Transverse colon (tissue), 4 donors: ENCODE measurements around the gene TMEM86A. TPM values are rescaled to one million over a fixed set of nuclear protein-coding genes. Genes with fewer than 3 reads are reported as not detected.

Experiments
- DNase-seq: peaks from one replicate; pipeline ENCODE4 v3.0.0-alpha.2; 2019
- H3K27ac ChIP-seq, 4 donors: fragments of 200-600 bp; sonication (generic); 2 replicates each; pipeline ENCODE4 v1.5.1; 2016 to 2018; ENCODE audit warnings: inconsistent platforms in 4 of 4
- H3K27me3 ChIP-seq: fragments of 200-600 bp; sonication (generic); 2 replicates; pipeline ENCODE4 v1.5.1; 2017; ENCODE audit warnings: inconsistent platforms
- H3K36me3 ChIP-seq, 4 donors: fragments of 200-600 bp; sonication (generic); 2 replicates each; pipeline ENCODE4 v1.5.1; 2017 to 2019; ENCODE audit warnings: inconsistent platforms in 4 of 4
- H3K4me1 ChIP-seq, 4 donors: fragments of 200-600 bp; sonication (generic); 2 replicates each; pipeline ENCODE4 v1.5.1; 2017 to 2020; ENCODE audit warnings: inconsistent platforms in 4 of 4
- H3K4me3 ChIP-seq, 4 donors: fragments of 200-600 bp; sonication (generic); 1 replicate in 1 of 4; 2 replicates in 3 of 4; pipeline versions ENCODE4 v1.5.1 to v1.6.1; 2017 to 2019; ENCODE audit warnings: inconsistent platforms in 4 of 4
- H3K9me3 ChIP-seq, 2 donors: fragments of 200-600 bp; sonication (generic); 2 replicates each; pipeline ENCODE4 v1.5.1; 2017 to 2019; ENCODE audit warnings: inconsistent platforms in 2 of 2
- EP300 ChIP-seq: sonication (generic); formaldehyde crosslinking; IDR thresholded peaks from one replicate; pipeline ENCODE4 v1.6.1; 2017; ENCODE audit warnings: antibody characterized with exemption, low read depth
- POLR2A ChIP-seq: fragments of 450-650 bp; IDR thresholded peaks from one replicate; pipeline ENCODE4 v1.6.1; 2016; ENCODE audit warnings: antibody characterized with exemption, mild to moderate bottlenecking, moderate library complexity
- POLR2AphosphoS5 ChIP-seq, 3 donors: sonication (generic); formaldehyde crosslinking; IDR thresholded peaks; one replicate each; pipeline ENCODE4 v1.6.1; 2016; ENCODE audit warnings: antibody characterized with exemption in 3 of 3
- WGBS, 2 donors: methylation state at CpG; one replicate each; pipeline ENCODE4 v1.1.5; 2018; ENCODE audit warnings: low coverage in 1 of 2; 5-methylcytosine and 5-hydroxymethylcytosine counted together
- in situ Hi-C, 4 donors: fragments of 200-750 bp; cut with MboI; loops; one replicate each; pipeline versions ENCODE4 v1.15.0 to v1.15.1; 2017; ENCODE audit warnings: low sequenced_read_pairs in 3 of 4, low pct_ligation_motif_present in 1 of 4, low pct_unique_long_range_greater_than_20kb in 1 of 4
- intact Hi-C: fragments of 100-400 bp; cut with DNase I; formaldehyde crosslinking; loops from one replicate; pipeline ENCODE4 v1.15.1; 2023; ENCODE audit warnings: low total_unique reads
- total RNA-seq, 4 donors: library from RNA; depleted of rRNA; stranded (reverse); fragments of >200 nt; gene quantifications; one replicate each; pipeline ENCODE4 v1.1.0, GENCODE V29; 2016
- TF ChIP-seq, protein P1 (sequence below), 5 experiments: fragments of 200-600 bp in 3 of 5; fragments of 450-650 bp in 2 of 5; sonication (generic) in 3 of 5; IDR thresholded peaks; 1 replicate in 2 of 5; 2 replicates in 3 of 5; pipeline ENCODE4 v1.5.1; 2016 to 2017; ENCODE audit warnings: antibody characterized with exemption in 5 of 5, inconsistent platforms in 3 of 5, mild to moderate bottlenecking in 2 of 5, moderate library complexity in 1 of 5

Gene TMEM86A
- total RNA-seq, 4 donors from 2014 or later = 2.6 to 4.9 (median 3.6) TPM

- Histone ChIP-seq H3K4me3 (peak overlapping the region; percentile 42 to 65 (median 54)), H3K4me1 (peaks cover 9 to 19% (median 17%) of the 10 kb centered on the region in 4 donors), H3K27me3 (no peaks in the 10 kb centered on the region), H3K27ac (peak overlapping the region; percentile 42 to 77 (median 57)), H3K9me3 (no peaks in the 10 kb centered on the region), H3K36me3 (no peaks in the 10 kb centered on the region)
- DNase-seq = peak; percentile 87
- intact Hi-C loops = no loop called here
- in situ Hi-C loops = no loop called here
- 5 to 13% methylated on average over 4 to 40 of the region's 41 CpGs for WGBS, 2 donors
- TF ChIP-seq EP300 (no peak), POLR2AphosphoS5 (IDR thresholded peaks at IDR 0.05) (no peak)
These were observed 22.4 kb downstream of the TMEM86A start for GRCh38 chr11:18720808-18721560.

GRCh38 chr11:18721561-18722292 is 23.1 kb downstream of the TMEM86A start:
- Histone ChIP-seq H3K27ac (peak overlapping the region; percentile 42 to 77 (median 57)), H3K36me3 (no peaks in the 10 kb centered on the region), H3K27me3 (no peaks in the 10 kb centered on the region), H3K4me1 (peaks cover 9 to 19% (median 17%) of the 10 kb centered on the region in 4 donors), H3K9me3 (no peaks in the 10 kb centered on the region), H3K4me3 (peak overlapping the region; percentile 42 to 65 (median 54))
- intact Hi-C loops = no loop called here
- in situ Hi-C loops = no loop called here
- DNase-seq = peak; percentile 57
- TF ChIP-seq, protein P1, sequence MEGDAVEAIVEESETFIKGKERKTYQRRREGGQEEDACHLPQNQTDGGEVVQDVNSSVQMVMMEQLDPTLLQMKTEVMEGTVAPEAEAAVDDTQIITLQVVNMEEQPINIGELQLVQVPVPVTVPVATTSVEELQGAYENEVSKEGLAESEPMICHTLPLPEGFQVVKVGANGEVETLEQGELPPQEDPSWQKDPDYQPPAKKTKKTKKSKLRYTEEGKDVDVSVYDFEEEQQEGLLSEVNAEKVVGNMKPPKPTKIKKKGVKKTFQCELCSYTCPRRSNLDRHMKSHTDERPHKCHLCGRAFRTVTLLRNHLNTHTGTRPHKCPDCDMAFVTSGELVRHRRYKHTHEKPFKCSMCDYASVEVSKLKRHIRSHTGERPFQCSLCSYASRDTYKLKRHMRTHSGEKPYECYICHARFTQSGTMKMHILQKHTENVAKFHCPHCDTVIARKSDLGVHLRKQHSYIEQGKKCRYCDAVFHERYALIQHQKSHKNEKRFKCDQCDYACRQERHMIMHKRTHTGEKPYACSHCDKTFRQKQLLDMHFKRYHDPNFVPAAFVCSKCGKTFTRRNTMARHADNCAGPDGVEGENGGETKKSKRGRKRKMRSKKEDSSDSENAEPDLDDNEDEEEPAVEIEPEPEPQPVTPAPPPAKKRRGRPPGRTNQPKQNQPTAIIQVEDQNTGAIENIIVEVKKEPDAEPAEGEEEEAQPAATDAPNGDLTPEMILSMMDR (IDR thresholded peaks at IDR 0.05) = peak; percentile 77 to 87 (median 84)
- TF ChIP-seq EP300 = no peak
- WGBS, 2 donors = 2% methylated on average over 36 of the region's 36 CpGs; no CpG with 5 or more reads in 1 of the 2 donors

DNA sequence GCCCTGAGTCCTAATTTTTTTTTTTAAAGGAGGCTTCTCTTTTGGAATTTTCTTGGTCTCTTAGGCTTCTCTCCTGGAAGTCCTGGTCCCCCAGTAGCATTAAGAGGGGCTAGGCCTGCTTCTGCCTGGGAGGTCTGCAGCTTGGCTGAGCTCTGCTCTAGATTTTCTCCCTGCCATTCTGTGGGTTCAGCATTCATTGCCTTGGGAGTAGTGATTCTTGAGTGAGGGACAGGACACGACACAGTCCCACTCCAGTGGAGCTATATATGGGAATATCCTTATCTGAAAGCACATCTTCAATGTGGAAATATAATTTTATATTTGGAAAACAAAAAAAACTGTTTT is 23.7 kb downstream of the TMEM86A start:
- no peak for TF ChIP-seq EP300
- TF ChIP-seq, protein P1 (IDR thresholded peaks at IDR 0.05) = peak in 2 of 5 experiments; percentile 2 to 20
- Histone ChIP-seq H3K4me3 (peak overlapping the region in 1 of 4 donors; percentile 59), H3K27ac (peak overlapping the region in 1 of 4 donors; percentile 42), H3K4me1 (peaks cover 9 to 19% (median 17%) of the 10 kb centered on the region in 4 donors), H3K9me3 (no peaks in the 10 kb centered on the region), H3K36me3 (no peaks in the 10 kb centered on the region), H3K27me3 (no peaks in the 10 kb centered on the region)
- no peak for DNase-seq
- intact Hi-C loops = no loop called here
- WGBS, 2 donors = 75% methylated on average over 1 of the region's 1 CpG; no CpG with 5 or more reads in 1 of the 2 donors
- in situ Hi-C loops = no loop called here

GRCh38 chr11:18723991-18724390 is 25.4 kb downstream of the TMEM86A start:
- no peak overlapping the region for H3K4me3 ChIP-seq
- H3K36me3 ChIP-seq = no peaks in the 10 kb centered on the region
- H3K9me3 ChIP-seq = no peaks in the 10 kb centered on the region
- no peaks in the 10 kb centered on the region for H3K27me3 ChIP-seq
- 47 to 83% methylated on average over 1 to 7 of the region's 7 CpGs for WGBS, 2 donors
- TF ChIP-seq POLR2AphosphoS5 (IDR thresholded peaks at IDR 0.05) (no peak), POLR2A (no peak), EP300 (no peak)
- TF ChIP-seq, protein P1 (IDR thresholded peaks at IDR 0.05) = no peak
- intact Hi-C loops (no loop called here), in situ Hi-C loops (no loop called here)
- H3K4me1 ChIP-seq = peaks cover 9 to 19% (median 17%) of the 10 kb centered on the region in 4 donors
- no peak overlapping the region for H3K27ac ChIP-seq
- DNase-seq = no peak
